Thyroid gland (tissue), 4 donors: ENCODE measurements around the gene NPTN.

ENCODE experiments used
- POLR2A ChIP-seq, 2 donors: fragments of 450-650 bp; IDR thresholded peaks; one replicate each; pipeline ENCODE4 v1.6.1; 2017; ENCODE audit warnings: antibody characterized with exemption in 2 of 2, mild to moderate bottlenecking in 2 of 2, moderate library complexity in 1 of 2
- TF ChIP-seq, protein P1 (sequence below), 6 experiments: fragments of 200-600 bp in 3 of 6; fragments of 450-650 bp in 3 of 6; sonication (generic) in 3 of 6; IDR thresholded peaks; one replicate each; pipeline ENCODE4 v1.5.1; 2016 to 2019; ENCODE audit warnings: antibody characterized with exemption in 6 of 6, mild to moderate bottlenecking in 2 of 6, inconsistent platforms in 1 of 6, moderate library complexity in 1 of 6

GRCh38 chr15:73617301-73617831 is 15.8 kb downstream of the NPTN start:
- TF ChIP-seq POLR2A (IDR thresholded peaks at IDR 0.05) = no peak
- TF ChIP-seq, protein P1, sequence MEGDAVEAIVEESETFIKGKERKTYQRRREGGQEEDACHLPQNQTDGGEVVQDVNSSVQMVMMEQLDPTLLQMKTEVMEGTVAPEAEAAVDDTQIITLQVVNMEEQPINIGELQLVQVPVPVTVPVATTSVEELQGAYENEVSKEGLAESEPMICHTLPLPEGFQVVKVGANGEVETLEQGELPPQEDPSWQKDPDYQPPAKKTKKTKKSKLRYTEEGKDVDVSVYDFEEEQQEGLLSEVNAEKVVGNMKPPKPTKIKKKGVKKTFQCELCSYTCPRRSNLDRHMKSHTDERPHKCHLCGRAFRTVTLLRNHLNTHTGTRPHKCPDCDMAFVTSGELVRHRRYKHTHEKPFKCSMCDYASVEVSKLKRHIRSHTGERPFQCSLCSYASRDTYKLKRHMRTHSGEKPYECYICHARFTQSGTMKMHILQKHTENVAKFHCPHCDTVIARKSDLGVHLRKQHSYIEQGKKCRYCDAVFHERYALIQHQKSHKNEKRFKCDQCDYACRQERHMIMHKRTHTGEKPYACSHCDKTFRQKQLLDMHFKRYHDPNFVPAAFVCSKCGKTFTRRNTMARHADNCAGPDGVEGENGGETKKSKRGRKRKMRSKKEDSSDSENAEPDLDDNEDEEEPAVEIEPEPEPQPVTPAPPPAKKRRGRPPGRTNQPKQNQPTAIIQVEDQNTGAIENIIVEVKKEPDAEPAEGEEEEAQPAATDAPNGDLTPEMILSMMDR (IDR thresholded peaks at IDR 0.05) = no peak
